Activated naive CD4-positive, alpha-beta T cell treated with anti-CD3 and anti-CD28 coated beads for 36 hours (primary cell): ENCODE measurements around the gene TRIM43B. TPM values are rescaled to one million over a fixed set of nuclear protein-coding genes. Genes with fewer than 3 reads are reported as not detected.
"Not testable (repeated sequence)": the region's sequence is repeated elsewhere in the genome, so short reads cannot be mapped to it uniquely, and the experiment has no call there.

Experiments
- CTCF ChIA-PET: fragments of 350-600 bp; sonication (Branson Sonifier 250); formaldehyde crosslinking; loops from one replicate; lab custom pipeline; 2021; ENCODE audit warnings: antibody characterized with exemption; lab: Charles Lee
- DNase-seq: peaks from one replicate; pipeline ENCODE4 v3.0.0-alpha.2; 2020
- H3K27ac Mint-ChIP-seq: one replicate; pipeline ENCODE4 v1.8.0; 2021; ENCODE audit warnings: mild to moderate bottlenecking, mixed read lengths
- H3K27me3 Mint-ChIP-seq: one replicate; pipeline ENCODE4 v1.8.0; 2021; ENCODE audit warnings: low read depth, mixed read lengths
- H3K36me3 Mint-ChIP-seq: one replicate; pipeline ENCODE4 v1.8.0; 2021; ENCODE audit warnings: low read depth, mixed read lengths
- H3K4me1 Mint-ChIP-seq: one replicate; pipeline ENCODE4 v1.8.0; 2021; ENCODE audit warnings: low read depth, mixed read lengths
- H3K4me3 Mint-ChIP-seq: one replicate; pipeline ENCODE4 v1.8.0; 2021; ENCODE audit warnings: mild to moderate bottlenecking, moderate library complexity, mixed read lengths
- H3K9me3 Mint-ChIP-seq: one replicate; pipeline ENCODE4 v1.8.0; 2021; ENCODE audit warnings: mixed read lengths
- intact Hi-C: fragments of 100-400 bp; cut with micrococcal nuclease; formaldehyde crosslinking; loops from one replicate; pipeline ENCODE4 v1.15.1; 2023
- total RNA-seq, 2 experiments: library from RNA; stranded (reverse); gene quantifications; one replicate each; pipeline ENCODE4 v1.2.3, GENCODE V29; 2021

Gene TRIM43B
- total RNA-seq, 2 experiments from 2014 or later = not detected

- H3K9me3 Mint-ChIP-seq, H3K27ac Mint-ChIP-seq, intact Hi-C loops, H3K4me1 Mint-ChIP-seq, H3K36me3 Mint-ChIP-seq, DNase-seq, CTCF ChIA-PET, H3K27me3 Mint-ChIP-seq, H3K4me3 Mint-ChIP-seq: not testable (repeated sequence)
Observed at GRCh38 chr2:95427196-95427867, 57.2 kb downstream of the TRIM43B start.

Other genes starting within 250 kb of the TRIM43B start
- gene PROM2, start 210.3 kb downstream of the TRIM43B start, total RNA-seq = under 1 TPM; 0.45 to 0.89 TPM
- gene KCNIP3, start 187.4 kb downstream of the TRIM43B start, total RNA-seq = not detected
- gene FAHD2A, start 82.0 kb downstream of the TRIM43B start, total RNA-seq = 10 to 100 TPM; 49.3 to 50.7 TPM
- gene TRIM43, start 107.2 kb upstream of the TRIM43B start, total RNA-seq = not detected